ENCODE data around the gene IFT80.
"Not testable (repeated sequence)": the region's sequence is repeated elsewhere in the genome, so short reads cannot be mapped to it uniquely, and the experiment has no call there.

IFT80 gene

GRCh38 chr3:160346511-160346910 lies 52.5 kb downstream of the IFT80 start:
- no peak for DNase-seq

GRCh38 chr3:160343132-160343531 lies 55.9 kb downstream of the IFT80 start:
- DNase-seq: peak; percentile 31

- no peak for DNase-seq
Observed at GRCh38 chr3:160340351-160340750, 58.7 kb downstream of the IFT80 start.

- DNase-seq: peak; percentile 3
Observed at GRCh38 chr3:160331127-160331937, 67.7 kb downstream of the IFT80 start.

GRCh38 chr3:160330690-160331089 lies 68.3 kb downstream of the IFT80 start:
- no peak for DNase-seq

GRCh38 chr3:160330109-160330508 lies 68.9 kb downstream of the IFT80 start:
- no peak for DNase-seq

GRCh38 chr3:160326286-160326685 lies 72.7 kb downstream of the IFT80 start:
- not testable (repeated sequence) for DNase-seq

GRCh38 chr3:160321821-160322220 lies 77.2 kb downstream of the IFT80 start:
- DNase-seq: not testable (repeated sequence)

GRCh38 chr3:160319322-160319721 lies 79.7 kb downstream of the IFT80 start:
- DNase-seq: no peak

- DNase-seq: no peak
Observed at GRCh38 chr3:160314995-160315394, 84.0 kb downstream of the IFT80 start.

GRCh38 chr3:160312014-160312624 lies 86.9 kb downstream of the IFT80 start:
- DNase-seq: peak; percentile 2

- DNase-seq: no peak
Observed at GRCh38 chr3:160302806-160303205, 96.2 kb downstream of the IFT80 start.

- no peak for DNase-seq
Observed at GRCh38 chr3:160296591-160296990, 102.4 kb downstream of the IFT80 start.

GRCh38 chr3:160291909-160292299 lies 107.1 kb downstream of the IFT80 start:
- DNase-seq: peak; percentile 2

GRCh38 chr3:160291290-160291908 lies 107.6 kb downstream of the IFT80 start:
- no peak for DNase-seq

GRCh38 chr3:160287666-160288065 lies 111.4 kb downstream of the IFT80 start:
- DNase-seq: no peak

- DNase-seq: no peak
Observed at GRCh38 chr3:160286231-160286630, 112.8 kb downstream of the IFT80 start.

GRCh38 chr3:160280836-160281235 lies 118.2 kb downstream of the IFT80 start:
- DNase-seq: no peak

- DNase-seq: no peak
Observed at GRCh38 chr3:160279657-160280056, 119.4 kb downstream of the IFT80 start.

- peak; percentile 76 for DNase-seq
Observed at GRCh38 chr3:160278210-160278609, 120.8 kb downstream of the IFT80 start.

GRCh38 chr3:160265088-160265487 lies 133.9 kb downstream of the IFT80 start:
- no peak for DNase-seq

- DNase-seq: no peak
Observed at GRCh38 chr3:160260587-160261270, 138.3 kb downstream of the IFT80 start.

GRCh38 chr3:160259589-160259988 lies 139.4 kb downstream of the IFT80 start:
- DNase-seq: no peak
